Prostate gland (tissue), 2 donors: ENCODE results near the gene LRSAM1. TPM values are rescaled to one million over a fixed set of nuclear protein-coding genes. Genes with fewer than 3 reads are reported as not detected.

ENCODE experiments used
- DNase-seq: peaks from one replicate; pipeline ENCODE4 v3.0.0-alpha.2; 2019; ENCODE audit warnings: low spot score
- H3K27ac ChIP-seq, 2 donors: fragments of 200-600 bp; sonication (generic); 2 replicates each; pipeline ENCODE4 v1.5.1; 2017 to 2019
- H3K27me3 ChIP-seq: fragments of 200-600 bp; sonication (generic); replicated peaks from 2 replicates; pipeline ENCODE4 v1.5.1; 2019; ENCODE audit not compliant: insufficient read depth
- H3K36me3 ChIP-seq, 2 donors: fragments of 200-600 bp; sonication (generic); 1 replicate in 1 of 2; 2 replicates in 1 of 2; pipeline versions ENCODE4 v1.5.1 to v1.8.1; 2017 to 2019
- H3K4me1 ChIP-seq: fragments of 200-600 bp; sonication (generic); replicated peaks from 2 replicates; pipeline ENCODE4 v1.5.1; 2019
- H3K4me3 ChIP-seq, 2 donors: fragments of 200-600 bp; sonication (generic); 2 replicates each; pipeline ENCODE4 v1.5.1; 2017 to 2019
- H3K9me3 ChIP-seq: fragments of 200-600 bp; sonication (generic); 2 replicates; pipeline ENCODE4 v1.5.1; 2017
- CTCF ChIP-seq, 4 experiments: fragments of 200-600 bp in 2 of 4; fragments of 450-650 bp in 2 of 4; sonication (generic) in 2 of 4; IDR thresholded peaks; 1 replicate in 3 of 4; 2 replicates in 1 of 4; pipeline ENCODE4 v1.5.1; 2016 to 2019; ENCODE audit warnings: antibody characterized with exemption in 4 of 4, mild to moderate bottlenecking in 2 of 4, moderate library complexity in 2 of 4
- POLR2A ChIP-seq: fragments of 450-650 bp; IDR thresholded peaks from one replicate; pipeline ENCODE4 v1.6.1; 2016; ENCODE audit warnings: antibody characterized with exemption, mild to moderate bottlenecking
- POLR2AphosphoS5 ChIP-seq: sonication (generic); formaldehyde crosslinking; IDR thresholded peaks from one replicate; pipeline ENCODE4 v1.6.1; 2017; ENCODE audit warnings: antibody characterized with exemption
- WGBS: methylation state at CpG from one replicate; pipeline ENCODE4 v1.1.5; 2018; 5-methylcytosine and 5-hydroxymethylcytosine counted together
- intact Hi-C: fragments of 100-400 bp; cut with DNase I; formaldehyde crosslinking; loops from one replicate; pipeline ENCODE4 v1.14.2; 2022
- total RNA-seq, 2 donors: library from RNA; depleted of rRNA; stranded (reverse); fragments of >200 nt; gene quantifications; one replicate each; pipeline ENCODE4 v1.1.0, GENCODE V29; 2016

The LRSAM1 gene
- total RNA-seq, 2 donors from 2014 or later: 14.8 to 30.5 TPM

GRCh38 chr9:127521919-127522304 lies 70.6 kb downstream of the LRSAM1 start:
- intact Hi-C loops: no loop called here
- H3K9me3 ChIP-seq: no peaks in the 10 kb centered on the region
- H3K27me3 ChIP-seq: no peaks in the 10 kb centered on the region
- TF ChIP-seq POLR2A: no peak
- no peak for TF ChIP-seq POLR2AphosphoS5
- no peak for TF ChIP-seq CTCF (IDR thresholded peaks at IDR 0.05)
- peaks cover 11 to 14% of the 10 kb centered on the region in 2 donors for H3K36me3 ChIP-seq
- no peak for DNase-seq
- peak overlapping the region; percentile 43 to 66 for H3K27ac ChIP-seq
- no peak overlapping the region for H3K4me3 ChIP-seq
- WGBS: 52% methylated on average over 5 of the region's 5 CpGs
- H3K4me1 ChIP-seq: peaks cover 7% of the 10 kb centered on the region

GRCh38 chr9:127522727-127523126 lies 71.4 kb downstream of the LRSAM1 start:
- Histone ChIP-seq H3K9me3 (no peaks in the 10 kb centered on the region), H3K27ac (peak overlapping the region in 1 of 2 donors; percentile 66), H3K36me3 (peaks cover 7 to 11% of the 10 kb centered on the region in 2 donors), H3K4me3 (no peak overlapping the region), H3K4me1 (peaks cover 7% of the 10 kb centered on the region), H3K27me3 (no peaks in the 10 kb centered on the region)
- 77% methylated on average over 2 of the region's 2 CpGs for WGBS
- DNase-seq: no peak
- intact Hi-C loops: no loop called here
- no peak for TF ChIP-seq CTCF (IDR thresholded peaks at IDR 0.05)
- TF ChIP-seq POLR2AphosphoS5: no peak

GRCh38 chr9:127523312-127523851 lies 72.1 kb downstream of the LRSAM1 start:
- no peak overlapping the region for H3K4me3 ChIP-seq
- no peak overlapping the region for H3K27ac ChIP-seq
- no peaks in the 10 kb centered on the region for H3K9me3 ChIP-seq
- TF ChIP-seq CTCF (IDR thresholded peaks at IDR 0.05) (peak in 3 of 4 experiments; percentile 31 to 43 (median 32)), POLR2AphosphoS5 (no peak)
- intact Hi-C loops: no loop called here
- peaks cover 7% of the 10 kb centered on the region for H3K4me1 ChIP-seq
- no peak for DNase-seq
- no peaks in the 10 kb centered on the region for H3K27me3 ChIP-seq
- 94% methylated on average over 9 of the region's 9 CpGs for WGBS
- H3K36me3 ChIP-seq: peaks cover 7 to 11% of the 10 kb centered on the region in 2 donors

- H3K9me3 ChIP-seq: no peaks in the 10 kb centered on the region
- H3K4me1 ChIP-seq: peaks cover 7% of the 10 kb centered on the region
- H3K4me3 ChIP-seq: no peak overlapping the region
- H3K27ac ChIP-seq: no peak overlapping the region
- intact Hi-C loops: no loop called here
- no peaks in the 10 kb centered on the region for H3K27me3 ChIP-seq
- TF ChIP-seq CTCF (IDR thresholded peaks at IDR 0.05) (no peak), POLR2A (no peak), POLR2AphosphoS5 (no peak)
- 71% methylated on average over 6 of the region's 6 CpGs for WGBS
- DNase-seq: no peak
- H3K36me3 ChIP-seq: peaks cover 7 to 11% of the 10 kb centered on the region in 2 donors
Observed at GRCh38 chr9:127524373-127524772, 73.1 kb downstream of the LRSAM1 start.

- H3K36me3 ChIP-seq: peaks cover 7 to 11% of the 10 kb centered on the region in 2 donors
- WGBS: 95% methylated on average over 8 of the region's 8 CpGs
Observed at GRCh38 chr9:127525401-127526188, 74.3 kb downstream of the LRSAM1 start.

More at GRCh38 chr9:127525401-127526188, 74.3 kb downstream of the LRSAM1 start:
- Histone ChIP-seq H3K4me1 (peaks cover 7% of the 10 kb centered on the region), H3K27me3 (no peaks in the 10 kb centered on the region), H3K27ac (no peak overlapping the region), H3K4me3 (no peak overlapping the region), H3K9me3 (no peaks in the 10 kb centered on the region)
- TF ChIP-seq POLR2AphosphoS5: no peak
- TF ChIP-seq CTCF (IDR thresholded peaks at IDR 0.05): peak; percentile 17 to 65 (median 53)
- TF ChIP-seq POLR2A: no peak
- DNase-seq: no peak
- intact Hi-C loops: no loop called here
